Measurements from ENCODE around the gene SWAP70.
"Not testable (repeated sequence)": the region's sequence is repeated elsewhere in the genome, so short reads cannot be mapped to it uniquely, and the experiment has no call there.

SWAP70 gene

DNA sequence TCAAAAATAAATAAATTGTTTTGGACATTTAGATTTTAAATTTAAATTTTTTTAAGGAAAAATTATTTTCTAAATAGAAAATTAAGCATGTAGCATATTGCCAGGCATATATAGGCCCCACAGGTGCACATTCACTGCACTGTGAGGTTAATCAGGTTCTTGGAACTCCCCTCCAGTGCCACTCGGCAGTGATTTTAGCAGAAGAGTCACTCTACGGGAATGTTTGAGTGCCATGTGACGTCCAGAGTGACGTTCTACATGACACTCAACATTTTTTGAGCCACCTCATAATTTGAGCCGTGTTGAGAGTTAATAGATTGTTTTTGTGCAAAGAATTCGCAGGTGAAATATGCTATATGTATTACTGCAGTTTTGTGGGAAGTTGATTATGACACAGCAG is 77.4 kb downstream of the SWAP70 start:
- H3K4me1 ChIP-seq: no peaks in the 10 kb centered on the region
- H3K27me3 ChIP-seq: no peaks in the 10 kb centered on the region
- no peak overlapping the region for H3K4me3 ChIP-seq (ENCODE audit: low read depth, low read length)
- TF ChIP-seq, protein P1, sequence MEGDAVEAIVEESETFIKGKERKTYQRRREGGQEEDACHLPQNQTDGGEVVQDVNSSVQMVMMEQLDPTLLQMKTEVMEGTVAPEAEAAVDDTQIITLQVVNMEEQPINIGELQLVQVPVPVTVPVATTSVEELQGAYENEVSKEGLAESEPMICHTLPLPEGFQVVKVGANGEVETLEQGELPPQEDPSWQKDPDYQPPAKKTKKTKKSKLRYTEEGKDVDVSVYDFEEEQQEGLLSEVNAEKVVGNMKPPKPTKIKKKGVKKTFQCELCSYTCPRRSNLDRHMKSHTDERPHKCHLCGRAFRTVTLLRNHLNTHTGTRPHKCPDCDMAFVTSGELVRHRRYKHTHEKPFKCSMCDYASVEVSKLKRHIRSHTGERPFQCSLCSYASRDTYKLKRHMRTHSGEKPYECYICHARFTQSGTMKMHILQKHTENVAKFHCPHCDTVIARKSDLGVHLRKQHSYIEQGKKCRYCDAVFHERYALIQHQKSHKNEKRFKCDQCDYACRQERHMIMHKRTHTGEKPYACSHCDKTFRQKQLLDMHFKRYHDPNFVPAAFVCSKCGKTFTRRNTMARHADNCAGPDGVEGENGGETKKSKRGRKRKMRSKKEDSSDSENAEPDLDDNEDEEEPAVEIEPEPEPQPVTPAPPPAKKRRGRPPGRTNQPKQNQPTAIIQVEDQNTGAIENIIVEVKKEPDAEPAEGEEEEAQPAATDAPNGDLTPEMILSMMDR (IDR thresholded peaks at IDR 0.05; ENCODE audit: low read depth, low read length): no peak
- no peak for DNase-seq
- H3K36me3 ChIP-seq: no peaks in the 10 kb centered on the region
- no peaks in the 10 kb centered on the region for H3K9me3 ChIP-seq

DNA sequence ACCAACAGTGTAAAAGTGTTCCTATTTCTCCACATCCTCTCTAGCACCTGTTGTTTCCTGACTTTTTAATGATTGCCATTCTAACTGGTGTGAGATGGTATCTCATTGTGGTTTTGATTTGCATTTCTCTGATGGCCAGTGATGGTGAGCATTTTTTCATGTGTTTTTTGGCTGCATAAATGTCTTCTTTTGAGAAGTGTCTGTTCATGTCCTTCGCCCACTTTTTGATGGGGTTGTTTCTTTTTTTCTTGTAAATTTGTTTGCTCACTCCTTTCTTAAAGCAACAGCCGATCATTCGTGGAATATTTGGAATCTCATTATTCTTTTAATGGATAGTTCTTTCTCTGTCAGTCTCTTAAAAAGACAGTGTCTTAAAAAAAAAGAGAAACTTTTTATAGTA is 79.6 kb downstream of the SWAP70 start:
- not testable (repeated sequence) for H3K4me1 ChIP-seq; H3K36me3 ChIP-seq; H3K27me3 ChIP-seq; DNase-seq; H3K9me3 ChIP-seq; H3K4me3 ChIP-seq (ENCODE audit: low read depth, low read length)

DNA sequence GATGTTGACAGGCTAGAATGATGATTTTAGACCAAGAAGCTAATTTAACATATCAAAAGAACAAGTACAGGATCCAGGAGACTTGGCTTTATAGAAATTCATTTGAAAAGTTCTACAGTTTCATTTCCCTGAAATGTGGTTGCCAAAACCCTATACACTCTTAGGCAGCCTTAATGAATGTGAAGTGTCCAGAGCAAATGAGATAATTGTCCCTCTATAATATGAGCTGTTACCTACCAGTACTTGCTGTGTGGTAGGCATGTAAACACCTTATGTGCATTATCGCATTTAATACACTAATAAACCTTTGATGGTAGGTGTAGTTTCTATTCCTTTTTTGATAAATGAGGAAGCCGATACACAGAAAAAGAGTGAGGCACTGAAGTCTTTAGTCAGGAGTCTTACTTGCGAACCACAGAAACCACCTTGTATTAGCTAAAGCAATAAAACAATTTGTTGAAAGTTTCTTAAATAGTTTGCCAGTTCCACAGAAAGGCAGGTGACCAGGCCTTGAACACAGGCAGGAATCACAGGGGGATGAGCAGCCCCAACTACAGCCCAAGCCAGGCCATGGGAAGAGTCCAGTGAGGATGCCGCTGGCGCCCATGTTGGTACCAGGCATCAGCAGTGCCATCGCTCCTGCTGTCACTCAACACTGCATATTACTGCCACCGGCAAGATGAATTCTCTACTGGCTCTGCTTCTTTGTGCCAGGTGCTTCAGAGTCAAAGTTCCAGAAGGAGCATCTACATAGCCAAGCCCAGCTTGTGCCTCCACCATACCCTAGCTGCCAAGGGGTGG is 81.7 kb downstream of the SWAP70 start:
- Histone ChIP-seq H3K9me3 (no peaks in the 10 kb centered on the region), H3K4me1 (no peaks in the 10 kb centered on the region), H3K27me3 (no peaks in the 10 kb centered on the region), H3K36me3 (no peaks in the 10 kb centered on the region), H3K4me3 (ENCODE audit: low read depth, low read length) (no peak overlapping the region)
- no peak for DNase-seq
- TF ChIP-seq, protein P1 (IDR thresholded peaks at IDR 0.05; ENCODE audit: low read depth, low read length): no peak

DNA sequence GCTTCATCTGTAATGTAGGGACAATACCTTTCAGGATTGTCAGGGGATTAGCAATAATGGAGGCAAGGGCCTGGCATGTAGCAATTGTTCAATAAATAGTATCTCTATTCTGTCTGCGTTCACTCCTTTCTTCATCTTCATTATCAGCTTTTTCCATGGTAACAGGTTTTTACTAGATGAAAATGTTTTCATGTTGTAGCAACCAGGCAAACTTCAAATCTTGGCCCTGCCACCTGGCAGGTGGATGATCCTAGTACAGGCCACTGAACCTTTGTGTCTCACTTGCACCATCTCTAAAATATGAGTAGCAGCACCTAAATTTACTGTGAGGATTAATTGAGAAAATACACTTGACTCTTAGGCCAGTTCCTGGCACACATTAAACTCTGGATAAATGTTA is 83.4 kb downstream of the SWAP70 start:
- no peaks in the 10 kb centered on the region for H3K4me1 ChIP-seq
- no peak for DNase-seq
- no peak overlapping the region for H3K4me3 ChIP-seq (ENCODE audit: low read depth, low read length)
- H3K36me3 ChIP-seq: no peaks in the 10 kb centered on the region
- TF ChIP-seq, protein P1 (IDR thresholded peaks at IDR 0.05; ENCODE audit: low read depth, low read length): no peak
- H3K9me3 ChIP-seq: no peaks in the 10 kb centered on the region
- H3K27me3 ChIP-seq: no peaks in the 10 kb centered on the region

DNA sequence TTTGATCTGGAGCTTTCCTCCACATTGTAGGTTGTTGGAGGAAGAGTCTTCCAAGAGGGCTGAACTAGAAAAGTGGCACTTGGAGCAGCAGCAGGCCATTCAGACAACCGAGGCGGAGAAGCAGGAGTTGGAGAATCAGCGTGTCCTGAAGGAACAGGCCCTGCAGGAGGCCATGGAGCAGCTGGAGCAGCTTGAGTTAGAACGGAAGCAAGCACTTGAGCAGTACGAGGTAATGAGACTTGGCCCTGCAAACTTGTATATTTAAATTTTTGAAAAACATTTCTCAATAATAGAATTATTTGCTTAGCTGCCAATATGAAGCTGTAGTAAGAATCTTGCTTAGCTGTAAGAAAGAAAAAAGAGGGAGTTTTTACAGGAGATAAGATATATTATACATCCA is 84.0 kb downstream of the SWAP70 start:
- TF ChIP-seq, protein P1 (IDR thresholded peaks at IDR 0.05; ENCODE audit: low read depth, low read length): no peak
- Histone ChIP-seq H3K4me3 (ENCODE audit: low read depth, low read length) (no peak overlapping the region), H3K9me3 (no peaks in the 10 kb centered on the region), H3K27me3 (no peaks in the 10 kb centered on the region), H3K4me1 (no peaks in the 10 kb centered on the region), H3K36me3 (no peaks in the 10 kb centered on the region)
- no peak for DNase-seq

DNA sequence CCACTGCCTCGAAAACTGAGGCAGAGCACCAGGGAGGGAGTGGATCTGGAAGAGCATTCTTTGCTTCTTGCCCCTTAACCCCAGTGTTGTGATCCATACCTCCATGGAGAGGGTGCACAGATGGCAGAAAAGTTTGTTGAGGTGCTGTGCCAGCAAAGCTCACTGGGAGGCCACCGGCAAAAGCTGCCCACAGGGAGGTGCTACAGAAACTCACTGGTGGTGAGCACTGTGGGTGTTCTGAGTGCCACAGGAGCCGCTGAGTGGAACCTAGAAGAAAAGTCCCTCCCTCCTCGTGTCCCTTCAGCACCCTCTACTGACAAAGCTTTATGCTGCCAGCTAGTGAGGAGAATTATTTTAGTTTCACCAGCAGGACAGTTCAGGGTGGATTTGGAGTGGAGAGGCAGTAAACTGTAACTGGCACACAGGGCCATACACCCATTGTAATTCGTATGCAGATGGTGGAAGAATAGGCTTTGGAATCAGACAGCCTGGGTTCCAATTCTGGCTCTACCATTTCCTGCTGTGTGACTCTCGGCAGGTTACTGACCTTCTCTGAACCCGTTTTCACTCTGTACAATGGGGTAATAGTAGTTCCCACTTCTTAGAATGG is 84.6 kb downstream of the SWAP70 start:
- peak; percentile 54 for DNase-seq
- no peaks in the 10 kb centered on the region for H3K36me3 ChIP-seq
- no peak overlapping the region for H3K4me3 ChIP-seq (ENCODE audit: low read depth, low read length)
- no peaks in the 10 kb centered on the region for H3K4me1 ChIP-seq
- H3K27me3 ChIP-seq: no peaks in the 10 kb centered on the region
- TF ChIP-seq, protein P1 (IDR thresholded peaks at IDR 0.05; ENCODE audit: low read depth, low read length): peak; percentile 66
- no peaks in the 10 kb centered on the region for H3K9me3 ChIP-seq

All from BE2C (cell line).